Endothelial cell of umbilical vein (primary cell): ENCODE measurements around the gene LDLRAD3.

Experiments
- CTCF ChIP-seq, 2 donors: IDR thresholded peaks; 1 replicate in 1 of 2; 2 replicates in 1 of 2; pipeline ENCODE4 v1.5.1; 2011; ENCODE audit warnings: low read length in 2 of 2, mild to moderate bottlenecking in 2 of 2, moderate library complexity in 2 of 2, control low read depth in 1 of 2, inconsistent platforms in 1 of 2, low read depth in 1 of 2; ENCODE audit not compliant: insufficient read depth in 1 of 2; ENCODE audit errors: extremely low read depth in 1 of 2
- EZH2 ChIP-seq: IDR thresholded peaks from 2 replicates; pipeline ENCODE4 v1.6.1; 2012; ENCODE audit warnings: borderline replicate concordance, low read depth, mild to moderate bottlenecking, moderate library complexity, low read length, inconsistent platforms; ENCODE audit not compliant: severe bottlenecking
- POLR2A ChIP-seq: IDR thresholded peaks from 2 replicates; pipeline ENCODE4 v1.6.1; 2012; ENCODE audit warnings: low read depth, mild to moderate bottlenecking, control low read depth, low read length
- POLR2AphosphoS5 ChIP-seq: IDR thresholded peaks from 2 replicates; pipeline ENCODE4 v1.6.1; 2012; ENCODE audit warnings: low read depth, mild to moderate bottlenecking, control low read depth, low read length, moderate library complexity; ENCODE audit not compliant: insufficient read depth

- TF ChIP-seq CTCF (IDR thresholded peaks at IDR 0.05; ENCODE audit: extremely low read depth in 1 of 2, insufficient read depth in 1 of 2, low read depth in 1 of 2, low read length in 2 of 2) (no peak), EZH2 (no peak), POLR2AphosphoS5 (no peak), POLR2A (no peak)
Observed at GRCh38 chr11:36239636-36240035, 295.8 kb downstream of the LDLRAD3 start.
